ENCODE results near the gene PDGFRB. TPM values are rescaled to one million over a fixed set of nuclear protein-coding genes. Genes with fewer than 3 reads are reported as not detected.
A peak's percentile ranks its signal among the peaks of the same experiment; 100 is the strongest.

PDGFRB gene
- total RNA-seq, 4 donors from 2014 or later: 20.2 to 56.3 (median 28.3) TPM

- no peak for DNase-seq
- Histone ChIP-seq H3K27me3 (no peaks in the 10 kb centered on the region), H3K4me3 (no peak overlapping the region), H3K4me1 (peaks cover 0 to 6% (median 0%) of the 10 kb centered on the region in 4 donors), H3K36me3 (no peaks in the 10 kb centered on the region), H3K27ac (peak overlapping the region in 1 of 4 donors; percentile 13), H3K9me3 (no peaks in the 10 kb centered on the region)
- in situ Hi-C loops (cut with MboI; ENCODE audit: low pct_ligation_motif_present in 1 of 4, low pct_unique_long_range_greater_than_20kb in 1 of 4, low sequenced_read_pairs in 3 of 4): no loop called here
- WGBS, 2 donors (ENCODE audit: low coverage in 1 of 2): 83 to 93% methylated on average over 3 to 5 of the region's 5 CpGs
- intact Hi-C loops (cut with DNase I; ENCODE audit: low total_unique reads): no loop called here
- TF ChIP-seq EP300 (IDR thresholded peaks at IDR 0.05; ENCODE audit: low read depth): no peak
These were observed 89.2 kb downstream of the PDGFRB start for GRCh38 chr5:150066436-150066835.

GRCh38 chr5:150065886-150066285 is 89.8 kb downstream of the PDGFRB start:
- Histone ChIP-seq H3K27ac (peak overlapping the region; percentile 18 to 52 (median 38)), H3K4me1 (peaks cover 0 to 6% (median 0%) of the 10 kb centered on the region in 4 donors), H3K27me3 (no peaks in the 10 kb centered on the region), H3K9me3 (no peaks in the 10 kb centered on the region), H3K4me3 (no peak overlapping the region), H3K36me3 (no peaks in the 10 kb centered on the region)
- intact Hi-C loops (cut with DNase I; ENCODE audit: low total_unique reads) (no loop called here), in situ Hi-C loops (cut with MboI; ENCODE audit: low pct_ligation_motif_present in 1 of 4, low pct_unique_long_range_greater_than_20kb in 1 of 4, low sequenced_read_pairs in 3 of 4) (no loop called here)
- DNase-seq: no peak
- TF ChIP-seq EP300 (IDR thresholded peaks at IDR 0.05; ENCODE audit: low read depth) (no peak), POLR2A (IDR thresholded peaks at IDR 0.05) (no peak), CTCF (IDR thresholded peaks at IDR 0.05) (no peak), POLR2AphosphoS5 (IDR thresholded peaks at IDR 0.05) (no peak)
- 66% methylated on average over 10 of the region's 10 CpGs; no CpG with 5 or more reads in 1 of the 2 donors for WGBS, 2 donors (ENCODE audit: low coverage in 1 of 2)

GRCh38 chr5:150065346-150065745 is 90.3 kb downstream of the PDGFRB start:
- peak overlapping the region; percentile 18 to 52 (median 38) for H3K27ac ChIP-seq
- WGBS, 2 donors (ENCODE audit: low coverage in 1 of 2): 67% methylated on average over 6 of the region's 6 CpGs; no CpG with 5 or more reads in 1 of the 2 donors
- H3K36me3 ChIP-seq: no peaks in the 10 kb centered on the region
- TF ChIP-seq CTCF (IDR thresholded peaks at IDR 0.05) (no peak), POLR2AphosphoS5 (IDR thresholded peaks at IDR 0.05) (no peak), EP300 (IDR thresholded peaks at IDR 0.05; ENCODE audit: low read depth) (no peak), POLR2A (IDR thresholded peaks at IDR 0.05) (no peak)
- intact Hi-C loops (cut with DNase I; ENCODE audit: low total_unique reads) (no loop called here), in situ Hi-C loops (cut with MboI; ENCODE audit: low pct_ligation_motif_present in 1 of 4, low pct_unique_long_range_greater_than_20kb in 1 of 4, low sequenced_read_pairs in 3 of 4) (no loop called here)
- no peaks in the 10 kb centered on the region for H3K9me3 ChIP-seq
- peak; percentile 40 for DNase-seq
- H3K4me1 ChIP-seq: peaks cover 0 to 6% (median 0%) of the 10 kb centered on the region in 4 donors
- no peaks in the 10 kb centered on the region for H3K27me3 ChIP-seq
- H3K4me3 ChIP-seq: no peak overlapping the region

GRCh38 chr5:150064681-150065220 is 90.9 kb downstream of the PDGFRB start:
- TF ChIP-seq POLR2A (IDR thresholded peaks at IDR 0.05): no peak
- TF ChIP-seq EP300 (IDR thresholded peaks at IDR 0.05; ENCODE audit: low read depth): no peak
- TF ChIP-seq CTCF (IDR thresholded peaks at IDR 0.05): no peak
- Histone ChIP-seq H3K36me3 (no peaks in the 10 kb centered on the region), H3K27ac (peak overlapping the region in 2 of 4 donors; percentile 30 to 52), H3K4me1 (peaks cover 0 to 6% (median 0%) of the 10 kb centered on the region in 4 donors), H3K4me3 (no peak overlapping the region), H3K27me3 (no peaks in the 10 kb centered on the region), H3K9me3 (no peaks in the 10 kb centered on the region)
- WGBS, 2 donors (ENCODE audit: low coverage in 1 of 2): 71 to 79% methylated on average over 3 to 7 of the region's 7 CpGs
- in situ Hi-C loops (cut with MboI; ENCODE audit: low pct_ligation_motif_present in 1 of 4, low pct_unique_long_range_greater_than_20kb in 1 of 4, low sequenced_read_pairs in 3 of 4) (no loop called here), intact Hi-C loops (cut with DNase I; ENCODE audit: low total_unique reads) (no loop called here)
- no peak for DNase-seq

Small RNA genes within 50 kb of the gene (small RNA-seq; reads per million reads assigned to genes)
- gene RF00019: 0 reads per million in 4 donors

Other genes starting within 250 kb of the PDGFRB start
- 1 to 10 TPM; 1.2 to 6.5 (median 3.5) TPM for gene PDE6A, start 211.1 kb downstream of the PDGFRB start, total RNA-seq
- 1,000 to 10,000 TPM in 2 of 4 donors, 100 to 1,000 TPM in 2; 233 to 1,489 (median 1,023) TPM for gene SLC26A2, start 195.1 kb downstream of the PDGFRB start, total RNA-seq
- gene TIGD6, start 155.2 kb downstream of the PDGFRB start, total RNA-seq: 1 to 10 TPM in 2 of 4 donors, under 1 TPM in 2; 0.20 to 2.5 (median 1.6) TPM
- 10 to 100 TPM; 29.9 to 93.5 (median 38.1) TPM for gene HMGXB3, start 155.1 kb downstream of the PDGFRB start, total RNA-seq
- gene CSF1R, start 69.3 kb downstream of the PDGFRB start, total RNA-seq: 10 to 100 TPM in 3 of 4 donors, under 1 TPM in 1; 0.60 to 38.9 (median 14.7) TPM
- gene CDX1, start 10.9 kb upstream of the PDGFRB start, total RNA-seq: 100 to 1,000 TPM; 249 to 540 (median 360) TPM
- 10 to 100 TPM; 19.5 to 67.7 (median 21.3) TPM for gene SLC6A7, start 34.2 kb upstream of the PDGFRB start, total RNA-seq
- gene CAMK2A, start 133.9 kb upstream of the PDGFRB start, total RNA-seq: under 1 TPM in 2 of 4 donors, not detected in 2; 0.32 to 0.82 TPM
- 1 to 10 TPM in 1 of 4 donors, under 1 TPM in 1, not detected in 2; 0.48 to 1.6 TPM for gene ARSI, start 147.1 kb upstream of the PDGFRB start, total RNA-seq
- gene TCOF1, start 201.9 kb upstream of the PDGFRB start, total RNA-seq: 10 to 100 TPM; 12.0 to 87.2 (median 31.3) TPM